Endothelial cell of umbilical vein (primary cell): ENCODE data around the gene CDC42BPB. TPM values are rescaled to one million over a fixed set of nuclear protein-coding genes. Genes with fewer than 3 reads are reported as not detected.
A peak's percentile ranks its signal among the peaks of the same experiment; 100 is the strongest.

Experiments used
- BruUV-seq: library from RNA; stranded (reverse); fragments of 400-500 nt; replicated peaks from 2 replicates; lab custom pipeline; 2021; lab: Mats Ljungman, UMichigan
- CTCF ChIA-PET: fragments of 300-600, 350-600 bp; sonication (Branson Sonifier 250); formaldehyde crosslinking; loops from one replicate; lab custom pipeline; 2021; ENCODE audit warnings: antibody characterized with exemption, inconsistent platforms; lab: Charles Lee
- POLR2A ChIA-PET: fragments of 300-600, 350-600 bp; sonication (Branson Sonifier 250); formaldehyde crosslinking; loops from one replicate; lab custom pipeline; 2021; ENCODE audit warnings: antibody characterized with exemption, inconsistent platforms; lab: Charles Lee
- DNase-seq: peaks from one replicate; pipeline ENCODE4 v3.0.0-alpha.2; 2011; ENCODE audit warnings: low read depth, low spot score
- FAIRE-seq: peaks from 2 replicates; lab custom pipeline; 2011; peaks lifted over from hg19 to GRCh38; lab: Jason Lieb, UNC
- H2AFZ ChIP-seq: 2 replicates; pipeline ENCODE4 v1.6.0; 2012; ENCODE audit warnings: low read depth, low read length, control low read depth, inconsistent platforms
- H3K27ac ChIP-seq: 2 replicates; pipeline ENCODE4 v1.5.1; 2011; ENCODE audit warnings: low read depth, mild to moderate bottlenecking, control low read depth, low read length, moderate library complexity; ENCODE audit not compliant: insufficient read depth
- H3K27me3 ChIP-seq, 2 experiments: 2 replicates each; pipeline versions ENCODE4 v1.6.0 to v1.6.1; 2011; ENCODE audit warnings: low read length in 2 of 2, mixed read lengths in 1 of 2; ENCODE audit not compliant: control insufficient read depth in 2 of 2, insufficient read depth in 2 of 2
- H3K36me3 ChIP-seq, 2 experiments: 2 replicates in 1 of 2; 3 replicates in 1 of 2; pipeline ENCODE4 v1.5.1; 2011; ENCODE audit warnings: low read length in 2 of 2, mild to moderate bottlenecking in 1 of 2, moderate library complexity in 1 of 2; ENCODE audit not compliant: control insufficient read depth in 2 of 2, insufficient read depth in 2 of 2; ENCODE audit errors: extremely low read depth in 1 of 2
- H3K4me1 ChIP-seq: 3 replicates; pipeline ENCODE4 v1.5.1; 2011; ENCODE audit warnings: mild to moderate bottlenecking, low read length; ENCODE audit not compliant: control insufficient read depth, insufficient read depth; ENCODE audit errors: extremely low read depth
- H3K4me2 ChIP-seq: 2 replicates; pipeline ENCODE4 v1.6.1; 2011; ENCODE audit warnings: low read length, control low read depth, mixed read lengths; ENCODE audit not compliant: insufficient read depth
- H3K4me3 ChIP-seq, 3 experiments: fragments of 200-600 bp in 1 of 3; sonication (generic), shearing (Covaris generic) in 1 of 3; replicated peaks in 1 of 3; 2 replicates each; pipeline ENCODE4 v1.5.1; 2011 to 2016; ENCODE audit warnings: control low read depth in 3 of 3, low read length in 3 of 3, mild to moderate bottlenecking in 2 of 3, inconsistent platforms in 1 of 3, low read depth in 1 of 3, moderate library complexity in 1 of 3; ENCODE audit not compliant: insufficient read depth in 1 of 3
- H3K79me2 ChIP-seq: 2 replicates; pipeline ENCODE4 v1.6.0; 2012; ENCODE audit warnings: low read length, inconsistent platforms; ENCODE audit not compliant: control insufficient read depth, insufficient read depth
- H3K9ac ChIP-seq: replicated peaks from 2 replicates; pipeline ENCODE3; 2011; ENCODE audit warnings: low read length, control low read depth; ENCODE audit not compliant: insufficient read depth; ENCODE audit errors: extremely low read depth
- H3K9me1 ChIP-seq: replicated peaks from 3 replicates; pipeline ENCODE4 v1.6.0; 2011; ENCODE audit warnings: mild to moderate bottlenecking, low read length; ENCODE audit not compliant: control insufficient read depth, insufficient read depth; ENCODE audit errors: extremely low read depth
- H3K9me3 ChIP-seq: replicated peaks from 2 replicates; pipeline ENCODE4 v1.5.1; 2012; ENCODE audit warnings: low read length, inconsistent platforms; ENCODE audit not compliant: control insufficient read depth, insufficient read depth
- H4K20me1 ChIP-seq: replicated peaks from 2 replicates; pipeline ENCODE3; 2011; ENCODE audit warnings: mild to moderate bottlenecking, low read length; ENCODE audit not compliant: control insufficient read depth, insufficient read depth; ENCODE audit errors: extremely low read depth
- CTCF ChIP-seq, 2 donors: IDR thresholded peaks; 1 replicate in 1 of 2; 2 replicates in 1 of 2; pipeline ENCODE4 v1.5.1; 2011; ENCODE audit warnings: low read length in 2 of 2, mild to moderate bottlenecking in 2 of 2, moderate library complexity in 2 of 2, control low read depth in 1 of 2, inconsistent platforms in 1 of 2, low read depth in 1 of 2; ENCODE audit not compliant: insufficient read depth in 1 of 2; ENCODE audit errors: extremely low read depth in 1 of 2
- EZH2 ChIP-seq: IDR thresholded peaks from 2 replicates; pipeline ENCODE4 v1.6.1; 2012; ENCODE audit warnings: borderline replicate concordance, low read depth, mild to moderate bottlenecking, moderate library complexity, low read length, inconsistent platforms; ENCODE audit not compliant: severe bottlenecking
- MAX ChIP-seq: IDR thresholded peaks from 2 replicates; pipeline ENCODE4 v1.6.1; 2011; ENCODE audit not compliant: insufficient read depth, insufficient read length
- MYC ChIP-seq: IDR thresholded peaks from one replicate; pipeline ENCODE4 v1.6.1; 2011; ENCODE audit warnings: mild to moderate bottlenecking, low read depth, low read length
- POLR2A ChIP-seq: IDR thresholded peaks from 2 replicates; pipeline ENCODE4 v1.6.1; 2012; ENCODE audit warnings: low read depth, mild to moderate bottlenecking, control low read depth, low read length
- POLR2AphosphoS5 ChIP-seq: IDR thresholded peaks from 2 replicates; pipeline ENCODE4 v1.6.1; 2012; ENCODE audit warnings: low read depth, mild to moderate bottlenecking, control low read depth, low read length, moderate library complexity; ENCODE audit not compliant: insufficient read depth
- dilution Hi-C: fragments of 300-500 bp; cut with MboI; formaldehyde crosslinking; loops from one replicate; pipeline ENCODE4 v1.15.0; 2019; ENCODE audit warnings: low sequenced_read_pairs; ENCODE audit not compliant: extremely low pct_ligation_motif_present
- intact Hi-C: fragments of 100-400 bp; cut with micrococcal nuclease; formaldehyde crosslinking; loops from one replicate; pipeline ENCODE4 v1.10.0; 2022
- polyA plus RNA-seq, 4 experiments: library from polyadenylated mRNA; depleted of rRNA in 3 of 4; stranded (reverse) in 3 of 4; unstranded in 1 of 4; fragments of >200 nt; gene quantifications; 2 replicates each; pipeline versions ENCODE4 v1.2.1 to v1.2.3, GENCODE V29; 2011 to 2012; ENCODE audit warnings: missing spikeins in 1 of 4
- total RNA-seq: library from RNA; stranded (reverse); gene quantifications from 2 replicates; pipeline ENCODE4 v1.2.3, GENCODE V29; 2021

The CDC42BPB gene
- total and polyA plus RNA-seq, 2 donors (not counting 3 experiments of a cell fraction or from before 2014, with no cell fraction given), result 82.6 to 131 TPM

GRCh38 chr14:103085106-103086091 lies 28.1 kb upstream of the CDC42BPB start:
- Histone ChIP-seq H3K36me3 (no peaks in the 10 kb centered on the region), H3K27me3 (peaks cover 6 to 9% of the 10 kb centered on the region in 2 experiments), H3K9me1 (no peaks in the 10 kb centered on the region), H2AFZ (no peak overlapping the region), H3K9me3 (no peaks in the 10 kb centered on the region), H3K4me1 (no peaks in the 10 kb centered on the region), H4K20me1 (no peaks in the 10 kb centered on the region), H3K79me2 (no peaks in the 10 kb centered on the region), H3K4me3 (no peak overlapping the region), H3K27ac (no peak overlapping the region), H3K4me2 (no peak overlapping the region), H3K9ac (no peak overlapping the region)
- POLR2A ChIA-PET, result no interaction called here
- TF ChIP-seq POLR2A (no peak), POLR2AphosphoS5 (no peak), CTCF (IDR thresholded peaks at IDR 0.05; ENCODE audit: extremely low read depth in 1 of 2, insufficient read depth in 1 of 2, low read depth in 1 of 2, low read length in 2 of 2) (peak; percentile 22 to 45), MYC (no peak), MAX (no peak), EZH2 (no peak)
- dilution Hi-C loops (no loop called here), intact Hi-C loops (no loop called here)
- DNase-seq (no peak), FAIRE-seq (no peak)
- BruUV-seq, result no TSS peak
- CTCF ChIA-PET, result interaction anchor here (1.0 to 1.7 kb wide), 3 partner anchors 9 to 19 kb away, joined by 3 to 5 read pairs (median 5); no protein-coding TSS in a partner anchor
